HCT116 (cell line): ENCODE data around the gene ALDH3B1. TPM values are rescaled to one million over a fixed set of nuclear protein-coding genes. Genes with fewer than 3 reads are reported as not detected.

ENCODE experiments used
- ATAC-seq: fragments of 200-7000 bp; cut with Tn5 transposase; 2 replicates; pipeline ENCODE4 v1.9.1; 2020; ENCODE audit warnings: mild to moderate bottlenecking, moderate library complexity
- BruUV-seq: library from RNA; stranded (reverse); fragments of 400-500 nt; replicated peaks from 2 replicates; lab custom pipeline; 2021; lab: Mats Ljungman, UMichigan
- CTCF ChIA-PET: fragments of 300-600 bp; sonication (Branson Sonifier 250); formaldehyde crosslinking; loops from one replicate; lab custom pipeline; 2021; ENCODE audit warnings: antibody characterized with exemption; lab: Charles Lee
- POLR2A ChIA-PET: fragments of 300-600, 350-600 bp; sonication (Branson Sonifier 250); formaldehyde crosslinking; loops from one replicate; lab custom pipeline; 2021; ENCODE audit warnings: antibody characterized with exemption; lab: Charles Lee
- RAD21 ChIA-PET, 2 experiments: fragments of 300-600 bp; sonication (Branson Sonifier 250); formaldehyde crosslinking; loops; one replicate each; lab custom pipeline; 2023; ENCODE audit warnings: low total read pairs in 2 of 2; ENCODE audit not compliant: uncharacterized antibody in 2 of 2, unreplicated experiment in 2 of 2, low non-redundant PET in 1 of 2; lab: Charles Lee
- DNase-seq: peaks from one replicate; pipeline ENCODE4 v3.0.0-alpha.2; 2010; ENCODE audit warnings: low read depth, low spot score
- H2AFZ ChIP-seq: fragments of 200-600 bp; shearing (Covaris generic), sonication (generic); 2 replicates; pipeline ENCODE4 v1.6.1; 2017; ENCODE audit warnings: low read depth, mixed run types, mixed read lengths, antibody characterized with exemption, low read length; ENCODE audit not compliant: poor library complexity, severe bottlenecking
- H3K27ac ChIP-seq: 2 replicates; pipeline ENCODE4 v1.5.1; 2012; ENCODE audit warnings: low read depth, low read length
- H3K27me3 ChIP-seq: fragments of 200-600 bp; sonication (generic); 2 replicates; pipeline ENCODE4 v1.6.1; 2016; ENCODE audit warnings: mixed run types, low read length, mixed read lengths; ENCODE audit not compliant: insufficient read depth
- H3K36me3 ChIP-seq, 2 experiments: fragments of 200-500 bp in 1 of 2; fragments of 200-600 bp in 1 of 2; sonication (Bioruptor generic) in 1 of 2; sonication (generic) in 1 of 2; 2 replicates each; pipeline versions ENCODE4 v1.5.1 to v1.6.1; 2014 to 2016; ENCODE audit warnings: low read length in 2 of 2, inconsistent platforms in 1 of 2, mixed read lengths in 1 of 2, mixed run types in 1 of 2; ENCODE audit not compliant: insufficient read depth in 2 of 2, control insufficient read depth in 1 of 2
- H3K4me1 ChIP-seq, 2 experiments: fragments of 200-600 bp in 1 of 2; sonication (generic) in 1 of 2; 2 replicates each; pipeline versions ENCODE4 v1.5.1 to v1.6.1; 2012 to 2017; ENCODE audit warnings: low read length in 2 of 2, inconsistent platforms in 1 of 2, mild to moderate bottlenecking in 1 of 2, mixed read lengths in 1 of 2, mixed run types in 1 of 2, moderate library complexity in 1 of 2; ENCODE audit not compliant: insufficient read depth in 2 of 2, control insufficient read depth in 1 of 2
- H3K4me2 ChIP-seq: fragments of 200-600 bp; sonication (generic); 2 replicates; pipeline ENCODE4 v1.6.1; 2017; ENCODE audit warnings: mixed run types, low read length, mixed read lengths
- H3K4me3 ChIP-seq, 2 experiments: fragments of 200-600 bp in 1 of 2; sonication (generic) in 1 of 2; replicated peaks in 1 of 2; 2 replicates each; pipeline ENCODE4 v1.5.1; 2011 to 2016; ENCODE audit warnings: low read length in 2 of 2, control low read depth in 1 of 2, low read depth in 1 of 2, mild to moderate bottlenecking in 1 of 2, mixed read lengths in 1 of 2, mixed run types in 1 of 2
- H3K79me2 ChIP-seq: fragments of 200-600 bp; sonication (generic); 2 replicates; pipeline ENCODE4 v1.6.1; 2017; ENCODE audit warnings: mild to moderate bottlenecking, mixed run types, low read length, moderate library complexity, mixed read lengths; ENCODE audit not compliant: insufficient read depth
- H3K9ac ChIP-seq: fragments of 200-600 bp; sonication (generic); 2 replicates; pipeline ENCODE4 v1.6.1; 2016; ENCODE audit warnings: low read length, mixed read lengths
- H3K9me2 ChIP-seq: fragments of 200-600 bp; sonication (generic), shearing (Covaris generic); 2 replicates; pipeline ENCODE4 v1.6.1; 2017; ENCODE audit warnings: mixed run types, mild to moderate bottlenecking, moderate library complexity; ENCODE audit not compliant: insufficient read depth
- H3K9me3 ChIP-seq, 2 experiments: fragments of 200-500 bp in 1 of 2; fragments of 200-600 bp in 1 of 2; sonication (Bioruptor generic) in 1 of 2; sonication (generic) in 1 of 2; 2 replicates each; pipeline ENCODE4 v1.6.1; 2014 to 2017; ENCODE audit warnings: low read length in 2 of 2, mixed read lengths in 2 of 2, inconsistent platforms in 1 of 2, low read depth in 1 of 2, mild to moderate bottlenecking in 1 of 2, mixed run types in 1 of 2, moderate library complexity in 1 of 2; ENCODE audit not compliant: control insufficient read depth in 1 of 2, insufficient read depth in 1 of 2
- H4K20me1 ChIP-seq: fragments of 200-600 bp; sonication (generic), shearing (Covaris generic); 2 replicates; pipeline ENCODE4 v1.6.1; 2017; ENCODE audit warnings: mixed run types, mild to moderate bottlenecking, moderate library complexity; ENCODE audit not compliant: insufficient read depth
- CBX3 ChIP-seq: IDR thresholded peaks from 2 replicates; pipeline ENCODE4 v1.6.1; 2012; ENCODE audit warnings: low read depth
- EGR1 ChIP-seq: IDR thresholded peaks from 2 replicates; pipeline ENCODE4 v1.6.1; 2012; ENCODE audit warnings: low read depth
- EZH2 ChIP-seq: fragments of 200-600 bp; sonication (generic); IDR thresholded peaks from 2 replicates; pipeline ENCODE4 v1.6.1; 2017; ENCODE audit warnings: antibody characterized with exemption, mixed run types
- FOSL1 ChIP-seq: IDR thresholded peaks from 2 replicates; pipeline ENCODE4 v1.6.1; 2012; ENCODE audit warnings: low read depth
- SIN3A ChIP-seq: IDR thresholded peaks from 2 replicates; pipeline ENCODE4 v1.6.1; 2012; ENCODE audit warnings: low read depth
- SP1 ChIP-seq: IDR thresholded peaks from 2 replicates; pipeline ENCODE4 v1.6.1; 2012; ENCODE audit warnings: low read depth
- SRF ChIP-seq: IDR thresholded peaks from 2 replicates; pipeline ENCODE4 v1.6.1; 2012; ENCODE audit warnings: low read depth
- YY1 ChIP-seq: IDR thresholded peaks from 2 replicates; pipeline ENCODE4 v1.6.1; 2011; ENCODE audit warnings: low read length, low read depth, moderate library complexity, mild to moderate bottlenecking; ENCODE audit not compliant: insufficient replicate concordance; ENCODE audit errors: extremely low read depth
- intact Hi-C: fragments of 100-400 bp; cut with micrococcal nuclease; formaldehyde crosslinking; loops from 2 replicates; pipeline ENCODE4 v1.10.0; 2022
- total RNA-seq: library from RNA; stranded (reverse); gene quantifications from one replicate; pipeline ENCODE4 v1.2.1, GENCODE V29; 2021; ENCODE audit not compliant: unreplicated experiment
- TF ChIP-seq, protein P1 (sequence below): IDR thresholded peaks from 2 replicates; pipeline ENCODE4 v1.6.1; 2012
- TF ChIP-seq, protein P2 (sequence below): IDR thresholded peaks from 2 replicates; pipeline ENCODE4 v1.6.1; 2012
- TF ChIP-seq, protein P3 (sequence below): IDR thresholded peaks from 2 replicates; pipeline ENCODE4 v1.6.1; 2011; ENCODE audit warnings: mild to moderate bottlenecking, low read length, moderate library complexity; ENCODE audit not compliant: insufficient replicate concordance; ENCODE audit errors: extremely low read depth
- TF ChIP-seq, protein P4 (sequence below), 3 experiments: fragments of 200-600 bp in 1 of 3; sonication (generic) in 1 of 3; IDR thresholded peaks in 2 of 3; conservative IDR thresholded peaks in 1 of 3; 2 replicates each; pipeline ENCODE4 v1.5.1; 2012 to 2017; ENCODE audit warnings: low read depth in 2 of 3, low read length in 2 of 3, antibody characterized with exemption in 1 of 3, borderline replicate concordance in 1 of 3, control low read depth in 1 of 3, mild to moderate bottlenecking in 1 of 3, mixed read lengths in 1 of 3, mixed run types in 1 of 3, moderate library complexity in 1 of 3; ENCODE audit not compliant: insufficient read depth in 1 of 3

Gene ALDH3B1
- total RNA-seq, 1 experiment from 2014 or later: 25.5 TPM

DNA sequence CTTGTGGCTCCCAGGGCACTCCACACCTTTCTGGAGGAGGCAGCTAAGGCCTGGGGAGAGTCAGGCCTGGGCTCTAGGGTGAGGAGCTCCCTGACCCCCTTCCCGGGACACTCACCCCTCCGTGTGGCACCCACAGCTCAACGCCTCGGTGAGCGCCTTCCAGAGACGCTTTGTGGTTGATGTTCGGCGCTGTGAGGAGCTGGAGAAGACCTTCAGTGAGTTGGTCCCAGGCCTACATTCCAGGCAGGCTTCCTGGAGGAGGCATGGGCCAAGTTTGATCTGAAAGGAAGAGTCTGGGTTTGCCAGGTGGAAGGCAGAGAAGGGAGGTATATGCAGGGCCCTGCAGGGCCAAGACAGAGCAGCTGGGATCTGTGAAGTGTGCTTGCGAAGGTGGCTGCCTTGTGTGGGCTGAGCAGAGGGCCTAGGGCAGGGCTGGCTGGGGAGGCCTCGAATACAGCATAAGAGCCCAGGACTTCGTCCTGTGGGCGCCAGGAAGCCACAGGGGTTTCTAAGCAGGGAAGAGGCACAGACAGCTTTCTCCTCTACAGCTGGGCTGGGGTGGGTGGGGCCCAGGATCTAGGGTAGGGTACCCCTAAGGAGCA lies 31.6 kb downstream of the ALDH3B1 start:
- Histone ChIP-seq H2AFZ (no peak overlapping the region), H3K4me2 (no peak overlapping the region), H3K4me1 (peaks cover 9 to 23% of the 10 kb centered on the region in 2 experiments; a peak in 3 of 4 replicates), H3K9ac (no peak overlapping the region), H3K36me3 (peaks cover 0 to 6% of the 10 kb centered on the region in 2 experiments; a peak in 2 of 4 replicates), H3K9me2 (no peaks in the 10 kb centered on the region), H3K27me3 (no peaks in the 10 kb centered on the region), H3K9me3 (no peaks in the 10 kb centered on the region), H3K27ac (no peak overlapping the region), H3K4me3 (no peak overlapping the region), H3K79me2 (peaks cover 21% of the 10 kb centered on the region), H4K20me1 (no peaks in the 10 kb centered on the region)
- no peak for DNase-seq
- no TSS peak for BruUV-seq
- ATAC-seq: no peak
- CTCF ChIA-PET: no interaction called here
- TF ChIP-seq SRF (no peak), YY1 (no peak), EZH2 (no peak), SIN3A (no peak)
- TF ChIP-seq, protein P1, sequence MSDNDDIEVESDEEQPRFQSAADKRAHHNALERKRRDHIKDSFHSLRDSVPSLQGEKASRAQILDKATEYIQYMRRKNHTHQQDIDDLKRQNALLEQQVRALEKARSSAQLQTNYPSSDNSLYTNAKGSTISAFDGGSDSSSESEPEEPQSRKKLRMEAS: no peak
- POLR2A ChIA-PET: no interaction called here
- intact Hi-C loops: no loop called here
- RAD21 ChIA-PET: interaction anchor here in 1 of 2 experiments (0.6 kb wide), 1 partner anchor 793 kb away, joined by 4 read pairs; no protein-coding TSS in a partner anchor

DNA sequence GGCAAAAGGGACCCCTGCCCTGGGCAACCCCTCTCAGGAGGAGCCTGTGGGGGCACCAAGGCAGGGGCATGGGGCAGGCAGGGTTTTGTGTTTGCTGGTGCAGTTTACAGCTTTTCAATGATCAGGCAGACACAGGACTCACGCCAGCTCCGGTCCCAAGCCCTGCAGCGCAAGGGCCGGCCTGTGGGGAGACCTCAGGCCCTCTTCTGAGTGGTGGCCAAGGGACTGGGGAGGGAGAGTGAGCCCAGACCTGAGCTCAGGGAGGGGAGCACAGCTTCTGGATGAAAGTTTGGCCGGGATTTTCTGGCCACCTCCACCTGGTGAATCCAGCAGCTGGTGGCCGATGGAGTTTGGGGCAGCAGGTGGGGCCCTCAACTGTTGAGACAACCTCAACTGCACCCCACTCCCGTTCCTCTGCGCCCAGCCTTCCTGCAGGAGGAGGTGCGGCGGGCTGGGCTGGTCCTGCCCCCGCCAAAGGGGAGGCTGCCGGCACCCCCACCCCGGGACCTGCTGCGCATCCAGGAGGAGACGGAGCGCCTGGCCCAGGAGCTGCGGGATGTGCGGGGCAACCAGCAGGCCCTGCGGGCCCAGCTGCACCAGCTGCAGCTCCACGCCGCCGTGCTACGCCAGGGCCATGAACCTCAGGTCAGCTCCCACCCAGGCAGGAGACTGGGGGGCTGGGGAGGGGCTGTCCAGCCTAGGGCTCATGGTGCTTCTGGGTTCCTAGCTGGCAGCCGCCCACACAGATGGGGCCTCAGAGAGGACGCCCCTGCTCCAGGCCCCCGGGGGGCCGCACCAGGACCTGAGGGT lies 32.3 kb downstream of the ALDH3B1 start:
- Histone ChIP-seq H4K20me1 (no peaks in the 10 kb centered on the region), H3K27ac (no peak overlapping the region), H3K4me1 (peaks cover 9 to 23% of the 10 kb centered on the region in 2 experiments; a peak in 3 of 4 replicates), H3K36me3 (peaks cover 0 to 6% of the 10 kb centered on the region in 2 experiments; a peak in 2 of 4 replicates), H3K27me3 (no peaks in the 10 kb centered on the region), H3K79me2 (peaks cover 21% of the 10 kb centered on the region), H3K9me3 (no peaks in the 10 kb centered on the region), H3K9me2 (no peaks in the 10 kb centered on the region), H2AFZ (no peak overlapping the region), H3K4me2 (no peak overlapping the region), H3K9ac (no peak overlapping the region), H3K4me3 (no peak overlapping the region)
- no peak for ATAC-seq
- CTCF ChIA-PET: no interaction called here
- intact Hi-C loops: no loop called here
- RAD21 ChIA-PET: interaction anchor here in 1 of 2 experiments (0.6 kb wide), 1 partner anchor 792 kb away, joined by 4 read pairs; no protein-coding TSS in a partner anchor
- POLR2A ChIA-PET: interaction anchor here (0.6 kb wide), 1 partner anchor 12 kb away, joined by 3 read pairs; the partner anchor contains the start of gene NDUFS8
- no TSS peak for BruUV-seq
- no peak for DNase-seq
- no peak for TF ChIP-seq SP1
- no peak for TF ChIP-seq SIN3A
- TF ChIP-seq, protein P2, sequence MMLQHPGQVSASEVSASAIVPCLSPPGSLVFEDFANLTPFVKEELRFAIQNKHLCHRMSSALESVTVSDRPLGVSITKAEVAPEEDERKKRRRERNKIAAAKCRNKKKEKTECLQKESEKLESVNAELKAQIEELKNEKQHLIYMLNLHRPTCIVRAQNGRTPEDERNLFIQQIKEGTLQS: no peak
- no peak for TF ChIP-seq EGR1
- no peak for TF ChIP-seq CBX3
- TF ChIP-seq, protein P3, sequence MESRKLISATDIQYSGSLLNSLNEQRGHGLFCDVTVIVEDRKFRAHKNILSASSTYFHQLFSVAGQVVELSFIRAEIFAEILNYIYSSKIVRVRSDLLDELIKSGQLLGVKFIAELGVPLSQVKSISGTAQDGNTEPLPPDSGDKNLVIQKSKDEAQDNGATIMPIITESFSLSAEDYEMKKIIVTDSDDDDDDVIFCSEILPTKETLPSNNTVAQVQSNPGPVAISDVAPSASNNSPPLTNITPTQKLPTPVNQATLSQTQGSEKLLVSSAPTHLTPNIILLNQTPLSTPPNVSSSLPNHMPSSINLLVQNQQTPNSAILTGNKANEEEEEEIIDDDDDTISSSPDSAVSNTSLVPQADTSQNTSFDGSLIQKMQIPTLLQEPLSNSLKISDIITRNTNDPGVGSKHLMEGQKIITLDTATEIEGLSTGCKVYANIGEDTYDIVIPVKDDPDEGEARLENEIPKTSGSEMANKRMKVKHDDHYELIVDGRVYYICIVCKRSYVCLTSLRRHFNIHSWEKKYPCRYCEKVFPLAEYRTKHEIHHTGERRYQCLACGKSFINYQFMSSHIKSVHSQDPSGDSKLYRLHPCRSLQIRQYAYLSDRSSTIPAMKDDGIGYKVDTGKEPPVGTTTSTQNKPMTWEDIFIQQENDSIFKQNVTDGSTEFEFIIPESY: no peak
- TF ChIP-seq, protein P4, sequence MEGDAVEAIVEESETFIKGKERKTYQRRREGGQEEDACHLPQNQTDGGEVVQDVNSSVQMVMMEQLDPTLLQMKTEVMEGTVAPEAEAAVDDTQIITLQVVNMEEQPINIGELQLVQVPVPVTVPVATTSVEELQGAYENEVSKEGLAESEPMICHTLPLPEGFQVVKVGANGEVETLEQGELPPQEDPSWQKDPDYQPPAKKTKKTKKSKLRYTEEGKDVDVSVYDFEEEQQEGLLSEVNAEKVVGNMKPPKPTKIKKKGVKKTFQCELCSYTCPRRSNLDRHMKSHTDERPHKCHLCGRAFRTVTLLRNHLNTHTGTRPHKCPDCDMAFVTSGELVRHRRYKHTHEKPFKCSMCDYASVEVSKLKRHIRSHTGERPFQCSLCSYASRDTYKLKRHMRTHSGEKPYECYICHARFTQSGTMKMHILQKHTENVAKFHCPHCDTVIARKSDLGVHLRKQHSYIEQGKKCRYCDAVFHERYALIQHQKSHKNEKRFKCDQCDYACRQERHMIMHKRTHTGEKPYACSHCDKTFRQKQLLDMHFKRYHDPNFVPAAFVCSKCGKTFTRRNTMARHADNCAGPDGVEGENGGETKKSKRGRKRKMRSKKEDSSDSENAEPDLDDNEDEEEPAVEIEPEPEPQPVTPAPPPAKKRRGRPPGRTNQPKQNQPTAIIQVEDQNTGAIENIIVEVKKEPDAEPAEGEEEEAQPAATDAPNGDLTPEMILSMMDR (IDR thresholded peaks at IDR 0.05 in 2 of 3, conservative IDR thresholded peaks at IDR 0.05 in 1 of 3; ENCODE audit: borderline replicate concordance in 1 of 3, insufficient read depth in 1 of 3, low read depth in 2 of 3, low read length in 2 of 3): no peak
- TF ChIP-seq SRF: no peak
- TF ChIP-seq FOSL1: no peak
- no peak for TF ChIP-seq YY1
